ENCODE data around the gene TAOK1. TPM values are rescaled to one million over a fixed set of nuclear protein-coding genes. Genes with fewer than 3 reads are reported as not detected.

TAOK1 gene
- total and polyA plus RNA-seq, 10 of the 15 experiments (the other 5 are each of a cell fraction or from before 2014, with no cell fraction given): 2.0 to 27.1 (median 11.8) TPM

GRCh38 chr17:29368161-29368560 is 22.0 kb upstream of the TAOK1 start:
- TF ChIP-seq POU2F2 (IDR thresholded peaks at IDR 0.05; ENCODE audit: borderline replicate concordance, low read depth, low read length) (no peak), ATF7 (IDR thresholded peaks at IDR 0.05; ENCODE audit: low read depth) (no peak), NFYB (IDR thresholded peaks at IDR 0.05; ENCODE audit: insufficient read depth, low read depth, low read length) (no peak), NBN (IDR thresholded peaks at IDR 0.05) (no peak), SRF (IDR thresholded peaks at IDR 0.05; ENCODE audit: low read depth in 2 of 2, low read length in 2 of 2) (no peak), PAX5 (IDR thresholded peaks at IDR 0.05; ENCODE audit: borderline replicate concordance, low read depth, low read length) (no peak), REST (IDR thresholded peaks at IDR 0.05; ENCODE audit: low read depth, low read length) (no peak), ZNF274 (IDR thresholded peaks at IDR 0.05; ENCODE audit: insufficient read depth, insufficient read length) (no peak), MLLT1 (IDR thresholded peaks at IDR 0.05) (no peak), SMARCA5 (IDR thresholded peaks at IDR 0.05) (no peak)
- in situ Hi-C loops (cut with MboI) (no loop called here), intact Hi-C loops (cut with micrococcal nuclease; ENCODE audit: unreplicated experiment) (loop anchor here (10.0 kb wide), 2 partner anchors 223 to 227 kb away; partner anchors contain the start of gene ANKRD13B)
- no peaks in the 10 kb centered on the region for H4K20me1 ChIP-seq (ENCODE audit: control insufficient read depth, insufficient read depth)
- no peak for DNase-seq (ENCODE audit: low read depth, low spot score)
- POLR2A ChIA-PET: no interaction called here
- no peaks in the 10 kb centered on the region for H3K9me3 ChIP-seq (replicated peaks; ENCODE audit: control insufficient read depth, insufficient read depth, low read length)
- H3K4me3 ChIP-seq: no peak overlapping the region
- BruUV-seq (replicated peaks): no TSS peak
- no peaks in the 10 kb centered on the region for H3K27me3 ChIP-seq (replicated peaks in 1 of 2; ENCODE audit: control insufficient read depth in 2 of 2, insufficient read depth in 2 of 2, low read length in 1 of 2)
- CTCF ChIA-PET: interaction anchor here (1.1 to 3.5 kb wide), 4 partner anchors 24 to 168 kb away, joined by 4 to 72 read pairs (median 18); no protein-coding TSS in a partner anchor
- H2AFZ ChIP-seq (ENCODE audit: control insufficient read depth, low read depth, low read length): no peak overlapping the region
- no peaks in the 10 kb centered on the region for H3K4me1 ChIP-seq (ENCODE audit: control insufficient read depth, insufficient read depth, low read length)
- SMC1A ChIA-PET (ENCODE audit: uncharacterized antibody, unreplicated experiment): interaction anchor here (0.6 to 1.4 kb wide), 2 partner anchors 53 to 219 kb away, joined by 3 read pairs; no protein-coding TSS in a partner anchor
- no peak overlapping the region for H3K27ac ChIP-seq (ENCODE audit: control insufficient read depth, insufficient read depth)
- no peak for FAIRE-seq
- RAD21 ChIA-PET (ENCODE audit: unreplicated experiment): interaction anchor here (3.0 to 3.5 kb wide), 2 partner anchors 167 to 200 kb away, joined by 20 to 32 read pairs; partner anchors contain the start of genes ABHD15 and TP53I13
- ATAC-seq: no peak
- H3K9ac ChIP-seq (ENCODE audit: control insufficient read depth, insufficient read depth, low read length): no peak overlapping the region
- H3K79me2 ChIP-seq (ENCODE audit: control insufficient read depth, insufficient read depth, low read length): no peaks in the 10 kb centered on the region
- H3K4me2 ChIP-seq (ENCODE audit: control insufficient read depth, insufficient read depth): no peak overlapping the region
- no peaks in the 10 kb centered on the region for H3K36me3 ChIP-seq (ENCODE audit: control insufficient read depth in 2 of 2, insufficient read depth in 2 of 2, low read length in 1 of 2)

All from GM12878 (cell line).